Endothelial cell of umbilical vein (primary cell): ENCODE measurements around the gene HIC1.

Experiments
- EZH2 ChIP-seq: IDR thresholded peaks from 2 replicates; pipeline ENCODE4 v1.6.1; 2012; ENCODE audit warnings: borderline replicate concordance, low read depth, mild to moderate bottlenecking, moderate library complexity, low read length, inconsistent platforms; ENCODE audit not compliant: severe bottlenecking
- MYC ChIP-seq: IDR thresholded peaks from one replicate; pipeline ENCODE4 v1.6.1; 2011; ENCODE audit warnings: mild to moderate bottlenecking, low read depth, low read length
- POLR2A ChIP-seq: IDR thresholded peaks from 2 replicates; pipeline ENCODE4 v1.6.1; 2012; ENCODE audit warnings: low read depth, mild to moderate bottlenecking, control low read depth, low read length
- POLR2AphosphoS5 ChIP-seq: IDR thresholded peaks from 2 replicates; pipeline ENCODE4 v1.6.1; 2012; ENCODE audit warnings: low read depth, mild to moderate bottlenecking, control low read depth, low read length, moderate library complexity; ENCODE audit not compliant: insufficient read depth
- TF ChIP-seq, protein P1 (sequence below), 2 donors: IDR thresholded peaks; 1 replicate in 1 of 2; 2 replicates in 1 of 2; pipeline ENCODE4 v1.5.1; 2011; ENCODE audit warnings: low read length in 2 of 2, mild to moderate bottlenecking in 2 of 2, moderate library complexity in 2 of 2, control low read depth in 1 of 2, inconsistent platforms in 1 of 2, low read depth in 1 of 2; ENCODE audit not compliant: insufficient read depth in 1 of 2; ENCODE audit errors: extremely low read depth in 1 of 2

DNA sequence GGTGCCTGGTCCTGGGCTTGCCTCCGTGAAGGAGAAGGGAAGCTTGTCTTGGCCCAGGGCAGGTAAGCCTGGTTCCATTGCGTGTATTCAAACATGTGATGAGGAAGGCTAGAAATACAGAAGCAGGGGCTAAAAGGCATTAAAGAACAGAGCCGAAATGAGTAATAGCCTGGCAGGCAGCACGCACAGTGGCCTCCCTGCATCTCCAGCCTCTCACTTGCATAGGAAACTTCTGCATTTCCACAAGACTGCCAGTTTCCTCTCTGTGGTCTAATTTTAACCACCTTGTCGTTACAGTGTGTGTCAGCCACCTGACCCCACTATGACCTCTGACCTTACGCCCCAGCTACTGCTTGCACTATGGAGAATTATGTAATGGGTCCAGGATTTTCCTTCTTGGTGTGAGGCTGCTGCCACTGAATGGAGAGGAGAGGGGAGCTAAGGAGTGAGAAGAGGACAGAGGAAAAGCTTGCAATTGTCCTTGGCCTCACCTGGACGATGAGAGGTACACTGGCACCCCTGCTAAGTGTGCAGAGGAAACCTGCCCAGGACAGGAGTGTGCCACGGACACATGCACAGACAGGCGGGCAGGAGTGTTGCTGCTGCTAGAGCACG lies 32.8 kb downstream of the HIC1 start:
- TF ChIP-seq POLR2A = no peak
- TF ChIP-seq, protein P1, sequence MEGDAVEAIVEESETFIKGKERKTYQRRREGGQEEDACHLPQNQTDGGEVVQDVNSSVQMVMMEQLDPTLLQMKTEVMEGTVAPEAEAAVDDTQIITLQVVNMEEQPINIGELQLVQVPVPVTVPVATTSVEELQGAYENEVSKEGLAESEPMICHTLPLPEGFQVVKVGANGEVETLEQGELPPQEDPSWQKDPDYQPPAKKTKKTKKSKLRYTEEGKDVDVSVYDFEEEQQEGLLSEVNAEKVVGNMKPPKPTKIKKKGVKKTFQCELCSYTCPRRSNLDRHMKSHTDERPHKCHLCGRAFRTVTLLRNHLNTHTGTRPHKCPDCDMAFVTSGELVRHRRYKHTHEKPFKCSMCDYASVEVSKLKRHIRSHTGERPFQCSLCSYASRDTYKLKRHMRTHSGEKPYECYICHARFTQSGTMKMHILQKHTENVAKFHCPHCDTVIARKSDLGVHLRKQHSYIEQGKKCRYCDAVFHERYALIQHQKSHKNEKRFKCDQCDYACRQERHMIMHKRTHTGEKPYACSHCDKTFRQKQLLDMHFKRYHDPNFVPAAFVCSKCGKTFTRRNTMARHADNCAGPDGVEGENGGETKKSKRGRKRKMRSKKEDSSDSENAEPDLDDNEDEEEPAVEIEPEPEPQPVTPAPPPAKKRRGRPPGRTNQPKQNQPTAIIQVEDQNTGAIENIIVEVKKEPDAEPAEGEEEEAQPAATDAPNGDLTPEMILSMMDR (IDR thresholded peaks at IDR 0.05; ENCODE audit: extremely low read depth in 1 of 2, insufficient read depth in 1 of 2, low read depth in 1 of 2, low read length in 2 of 2) = no peak
- peak; percentile 67 for TF ChIP-seq POLR2AphosphoS5
- TF ChIP-seq EZH2 = no peak
- TF ChIP-seq MYC = no peak
